Measurements from ENCODE around the gene NUP210L. TPM values are rescaled to one million over a fixed set of nuclear protein-coding genes. Genes with fewer than 3 reads are reported as not detected.

Gene NUP210L
- total RNA-seq, 1 experiment from 2014 or later, result 0.12 TPM

- H3K4me3 Mint-ChIP-seq (ENCODE audit: low read depth, unreplicated experiment), result no peak overlapping the region
- no peak for TF ChIP-seq CTCF (IDR thresholded peaks at IDR 0.05; ENCODE audit: unreplicated experiment)
- intact Hi-C loops (cut with micrococcal nuclease; ENCODE audit: unreplicated experiment), result no loop called here
- BruUV-seq (replicated peaks), result no TSS peak
- no peak for DNase-seq
- H3K27me3 Mint-ChIP-seq (ENCODE audit: unreplicated experiment), result no peaks in the 10 kb centered on the region
- peaks cover 23% of the 10 kb centered on the region for H3K36me3 Mint-ChIP-seq (ENCODE audit: insufficient read depth, unreplicated experiment)
- peaks cover 15% of the 10 kb centered on the region for H3K4me1 Mint-ChIP-seq (ENCODE audit: low read depth, unreplicated experiment)
- H3K27ac Mint-ChIP-seq (ENCODE audit: unreplicated experiment), result no peak overlapping the region
- CTCF ChIA-PET, result no interaction called here
- H3K9me3 Mint-ChIP-seq (ENCODE audit: low read depth, unreplicated experiment), result no peaks in the 10 kb centered on the region
These were observed 200.0 kb downstream of the NUP210L start for GRCh38 chr1:153954826-153955225.

- Mint-ChIP-seq H3K9me3 (ENCODE audit: low read depth, unreplicated experiment) (no peaks in the 10 kb centered on the region), H3K27ac (ENCODE audit: unreplicated experiment) (no peak overlapping the region), H3K4me1 (ENCODE audit: low read depth, unreplicated experiment) (peaks cover 13% of the 10 kb centered on the region), H3K36me3 (ENCODE audit: insufficient read depth, unreplicated experiment) (peaks cover 17% of the 10 kb centered on the region), H3K27me3 (ENCODE audit: unreplicated experiment) (no peaks in the 10 kb centered on the region), H3K4me3 (ENCODE audit: low read depth, unreplicated experiment) (no peak overlapping the region)
- CTCF ChIA-PET, result interaction anchor here (1.0 kb wide), 1 partner anchor 9 kb away, joined by 3 read pairs; the partner anchor contains the start of gene SLC39A1
- DNase-seq, result no peak
- no peak for TF ChIP-seq CTCF (IDR thresholded peaks at IDR 0.05; ENCODE audit: unreplicated experiment)
- intact Hi-C loops (cut with micrococcal nuclease; ENCODE audit: unreplicated experiment), result no loop called here
- no TSS peak for BruUV-seq (replicated peaks)
These were observed 201.0 kb downstream of the NUP210L start for GRCh38 chr1:153953859-153954365.

GRCh38 chr1:153951801-153952200 is 203.1 kb downstream of the NUP210L start:
- no TSS peak for BruUV-seq (replicated peaks)
- CTCF ChIA-PET, result no interaction called here

GRCh38 chr1:153951183-153951582 is 203.7 kb downstream of the NUP210L start:
- peaks cover 16% of the 10 kb centered on the region for H3K36me3 Mint-ChIP-seq (ENCODE audit: insufficient read depth, unreplicated experiment)

More at GRCh38 chr1:153951801-153952200, 203.1 kb downstream of the NUP210L start:
- Mint-ChIP-seq H3K9me3 (ENCODE audit: low read depth, unreplicated experiment) (no peaks in the 10 kb centered on the region), H3K27me3 (ENCODE audit: unreplicated experiment) (no peaks in the 10 kb centered on the region), H3K4me3 (ENCODE audit: low read depth, unreplicated experiment) (no peak overlapping the region), H3K36me3 (ENCODE audit: insufficient read depth, unreplicated experiment) (peaks cover 10% of the 10 kb centered on the region), H3K4me1 (ENCODE audit: low read depth, unreplicated experiment) (peaks cover 8% of the 10 kb centered on the region), H3K27ac (ENCODE audit: unreplicated experiment) (no peak overlapping the region)
- intact Hi-C loops (cut with micrococcal nuclease; ENCODE audit: unreplicated experiment), result no loop called here
- DNase-seq, result no peak
- TF ChIP-seq CTCF (IDR thresholded peaks at IDR 0.05; ENCODE audit: unreplicated experiment), result no peak

More at GRCh38 chr1:153951183-153951582, 203.7 kb downstream of the NUP210L start:
- TF ChIP-seq CTCF (IDR thresholded peaks at IDR 0.05; ENCODE audit: unreplicated experiment), result no peak
- Mint-ChIP-seq H3K27ac (ENCODE audit: unreplicated experiment) (no peak overlapping the region), H3K4me1 (ENCODE audit: low read depth, unreplicated experiment) (peaks cover 9% of the 10 kb centered on the region), H3K27me3 (ENCODE audit: unreplicated experiment) (no peaks in the 10 kb centered on the region), H3K4me3 (ENCODE audit: low read depth, unreplicated experiment) (no peak overlapping the region), H3K9me3 (ENCODE audit: low read depth, unreplicated experiment) (no peaks in the 10 kb centered on the region)
- no peak for DNase-seq
- BruUV-seq (replicated peaks), result no TSS peak
- intact Hi-C loops (cut with micrococcal nuclease; ENCODE audit: unreplicated experiment), result no loop called here
- CTCF ChIA-PET, result no interaction called here

Measured in Calu3 (cell line).